Loucy (cell line): ENCODE measurements around the gene ZFHX3.

Experiments
- CTCF ChIP-seq: fragments of 200-600 bp; sonication (generic); conservative IDR thresholded peaks from 2 replicates; pipeline ENCODE4 v1.5.1; 2014; ENCODE audit warnings: mild to moderate bottlenecking, antibody characterized with exemption, low read length
- EZH2phosphoT487 ChIP-seq: fragments of 200-600 bp; IDR thresholded peaks from 2 replicates; pipeline ENCODE4 v1.6.1; 2018; ENCODE audit warnings: antibody characterized with exemption, mild to moderate bottlenecking, moderate library complexity, borderline replicate concordance

GRCh38 chr16:72736074-72736473 lies 311.9 kb downstream of the ZFHX3 start:
- TF ChIP-seq CTCF (no peak), EZH2phosphoT487 (no peak)
